Globus pallidus (tissue), 1 donor: Measurements from ENCODE around the gene AMER2.

ENCODE experiments used
- DNase-seq: peaks from one replicate; pipeline ENCODE4 v3.0.0-alpha.2; 2015; ENCODE audit warnings: low spot score

The AMER2 gene

GRCh38 chr13:25151626-25152195 is 20.4 kb downstream of the AMER2 start:
- no peak for DNase-seq

DNA sequence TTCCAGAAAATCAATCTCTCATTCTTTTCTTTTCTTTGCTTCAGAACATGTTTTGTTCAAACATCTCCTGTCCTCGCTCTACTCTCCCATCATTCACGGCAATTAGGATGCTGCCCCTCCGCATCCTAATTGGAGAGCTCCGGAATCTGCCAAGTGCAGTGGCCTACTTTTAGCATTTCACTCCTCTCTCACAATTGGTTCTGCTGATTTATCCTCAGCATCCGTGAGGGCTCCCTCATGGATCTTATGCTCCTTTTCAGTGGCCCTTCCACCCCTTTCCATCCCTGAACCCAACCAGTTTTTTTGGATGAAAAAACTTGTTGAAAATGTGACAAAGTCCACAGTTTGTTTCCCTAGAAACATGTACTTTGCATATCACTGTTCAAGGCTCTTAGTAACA is 22.4 kb downstream of the AMER2 start:
- no peak for DNase-seq

DNA sequence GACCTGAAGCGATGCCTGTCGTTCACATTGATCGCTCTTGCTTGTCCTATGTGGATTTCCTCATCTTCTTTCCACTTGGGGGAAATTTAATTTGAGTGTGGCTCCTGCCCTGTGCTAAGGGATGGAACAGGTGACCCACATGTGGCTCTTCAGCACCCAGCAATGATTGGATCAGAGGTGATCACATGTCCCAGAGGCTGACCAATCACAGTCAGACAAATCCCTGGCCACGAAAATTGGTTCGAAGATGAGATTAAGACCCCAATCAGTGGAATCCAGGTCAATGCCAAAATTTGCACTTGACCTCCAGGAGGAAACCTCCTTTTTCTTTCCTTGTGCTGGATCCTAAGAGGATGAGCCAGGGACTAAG is 23.7 kb downstream of the AMER2 start:
- no peak for DNase-seq

DNA sequence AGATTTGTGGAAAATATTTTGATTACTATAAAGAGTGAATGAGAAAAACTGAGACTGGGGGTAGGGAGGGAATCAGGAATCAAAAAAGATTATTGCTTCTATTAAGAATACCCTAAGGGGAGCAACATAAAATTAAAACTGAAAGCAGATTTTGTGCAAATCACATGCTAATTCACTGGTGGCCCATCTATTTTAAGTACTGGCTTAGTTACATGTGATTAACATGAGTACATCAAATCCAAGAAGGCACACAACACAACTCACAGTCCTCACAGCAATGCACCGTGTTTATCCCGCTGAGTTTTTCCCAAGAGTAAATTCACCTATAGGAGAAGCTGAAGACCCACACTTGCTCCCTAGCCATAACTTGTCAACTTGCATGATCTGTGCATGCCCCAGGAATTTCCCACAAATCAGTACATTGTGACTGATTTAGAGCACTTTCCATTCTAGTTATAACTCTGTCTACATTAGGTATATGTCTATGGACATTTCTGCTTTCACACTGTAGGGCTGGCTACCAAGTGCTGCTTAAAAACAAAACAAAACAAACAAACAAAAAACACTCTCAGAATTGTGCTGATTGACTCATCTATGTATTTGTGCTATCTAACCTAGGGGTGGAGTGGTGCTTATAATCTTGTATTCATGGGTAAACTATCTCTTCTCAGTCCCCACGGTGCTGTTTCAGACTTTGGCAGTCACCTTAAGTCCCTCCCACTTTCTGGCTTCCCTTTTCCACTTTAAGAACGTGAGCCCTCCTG is 24.3 kb downstream of the AMER2 start:
- DNase-seq: no peak

DNA sequence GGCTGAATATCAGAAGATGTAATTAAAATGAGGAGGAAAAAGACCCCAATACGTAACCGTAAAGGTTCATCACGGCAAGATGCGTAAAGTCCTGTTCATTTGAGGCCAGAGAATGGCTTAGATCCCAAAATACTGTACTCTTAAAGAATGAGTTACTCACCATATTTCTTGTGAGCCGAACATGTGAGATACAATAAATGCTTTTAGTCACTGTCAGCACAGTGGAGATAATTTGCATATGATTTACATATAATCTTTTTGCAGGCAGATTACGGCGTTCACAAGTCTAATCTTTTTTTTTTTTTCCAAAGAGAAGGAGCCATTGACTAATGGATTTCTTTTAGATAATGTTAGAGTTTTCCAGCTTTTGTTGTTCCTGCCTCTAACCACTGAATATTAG is 28.4 kb downstream of the AMER2 start:
- no peak for DNase-seq

- DNase-seq: no peak
These were observed 31.0 kb downstream of the AMER2 start for GRCh38 chr13:25141042-25141441.

- no peak for DNase-seq
These were observed 34.3 kb downstream of the AMER2 start for GRCh38 chr13:25137788-25138115.

DNA sequence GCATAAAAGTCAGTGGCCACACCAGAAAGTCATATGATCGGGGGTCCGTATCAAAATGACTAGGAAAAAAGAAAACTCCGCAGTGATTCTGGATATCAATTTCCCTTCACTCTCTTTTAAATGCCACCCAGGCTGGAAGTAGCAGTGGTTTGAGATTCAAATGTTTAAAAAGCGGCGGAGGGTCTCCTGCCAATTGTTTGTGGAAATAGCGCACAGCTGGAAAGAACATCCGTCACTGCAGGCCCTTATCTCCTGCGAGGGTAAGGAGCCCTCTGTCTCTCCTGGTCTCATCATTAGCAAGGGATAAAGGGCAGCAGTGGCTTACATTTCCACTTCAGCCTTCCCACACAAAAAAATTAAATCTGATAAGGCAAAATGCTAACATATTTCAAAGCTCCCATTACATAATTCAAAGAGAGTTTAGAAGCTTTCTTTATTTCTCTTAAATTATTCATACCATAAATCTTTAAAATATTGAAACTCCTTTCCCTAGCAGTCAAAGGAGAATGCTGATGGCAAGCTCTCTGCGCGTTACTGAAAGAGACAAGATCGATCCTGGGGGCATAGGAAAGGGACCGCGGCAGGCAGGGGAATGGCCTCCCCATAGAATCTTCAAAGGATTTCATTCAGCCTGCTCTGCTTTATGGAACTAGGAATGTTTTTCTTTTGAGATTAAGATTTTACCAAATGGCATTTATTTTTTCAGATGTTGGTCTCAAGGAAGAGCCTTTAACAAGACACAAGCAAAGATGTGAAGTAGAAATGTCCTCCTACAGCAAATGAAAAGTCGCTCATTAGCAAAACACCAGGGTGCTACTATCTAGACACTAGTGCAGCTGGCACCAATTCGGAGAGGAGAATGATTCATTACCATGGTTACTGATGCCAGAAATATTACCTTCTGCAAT is 35.0 kb downstream of the AMER2 start:
- DNase-seq: no peak

GRCh38 chr13:25135896-25136295 is 36.2 kb downstream of the AMER2 start:
- DNase-seq: no peak

DNA sequence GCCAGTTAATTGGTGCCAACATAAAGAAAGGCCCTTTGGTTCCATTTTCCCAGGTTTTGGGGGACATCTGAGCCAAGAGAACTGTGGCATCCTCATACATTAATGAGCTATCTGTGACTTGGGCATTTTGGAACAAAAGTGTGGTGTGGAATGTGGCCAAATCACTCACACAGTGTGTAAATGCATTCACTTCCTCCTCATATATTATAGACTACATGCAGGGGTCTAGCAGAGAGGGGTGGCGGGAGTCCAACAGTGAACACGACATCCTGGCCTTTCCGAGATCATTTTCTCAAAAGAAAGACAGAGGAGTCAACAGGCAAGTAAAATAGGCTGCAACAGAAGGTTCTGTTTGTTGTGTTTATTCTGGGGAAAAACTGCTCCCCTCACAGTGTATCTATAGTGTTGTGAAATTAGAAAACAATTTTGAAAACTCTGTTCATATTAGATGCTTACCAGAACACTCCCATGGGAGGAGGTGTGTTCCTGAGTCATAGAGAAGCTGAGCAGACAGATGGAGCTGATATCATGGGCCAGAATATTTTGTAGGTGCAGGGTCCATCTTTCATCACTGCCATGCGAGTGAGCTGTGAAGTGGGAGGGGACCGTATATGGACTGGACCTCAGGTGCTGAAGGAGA is 39.2 kb downstream of the AMER2 start:
- DNase-seq: no peak

DNA sequence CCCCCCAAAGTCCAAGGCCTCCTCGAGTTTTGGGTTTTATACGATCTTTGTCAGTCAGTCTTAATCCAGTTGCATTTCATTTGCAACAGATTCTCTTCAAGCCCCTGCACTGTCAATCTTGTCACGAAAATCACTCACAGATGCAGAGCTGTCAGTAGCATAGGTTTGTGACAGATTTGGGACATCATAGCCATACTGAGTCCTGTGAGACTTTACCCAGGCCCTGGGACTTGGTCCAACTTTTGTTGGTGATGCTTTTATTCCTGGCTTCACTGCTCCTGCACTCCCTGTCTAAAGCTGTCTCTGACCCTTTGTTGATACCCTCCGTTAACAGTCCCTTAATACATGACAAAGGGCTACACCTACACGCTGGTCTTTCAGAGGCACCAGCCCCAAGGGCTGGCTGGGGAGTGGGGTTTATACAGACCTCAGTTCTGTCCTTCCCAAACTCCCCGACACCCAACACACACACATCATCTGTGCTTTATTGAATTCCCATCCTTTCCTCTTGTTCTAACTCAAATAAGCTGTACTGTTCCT is 40.1 kb downstream of the AMER2 start:
- no peak for DNase-seq

DNA sequence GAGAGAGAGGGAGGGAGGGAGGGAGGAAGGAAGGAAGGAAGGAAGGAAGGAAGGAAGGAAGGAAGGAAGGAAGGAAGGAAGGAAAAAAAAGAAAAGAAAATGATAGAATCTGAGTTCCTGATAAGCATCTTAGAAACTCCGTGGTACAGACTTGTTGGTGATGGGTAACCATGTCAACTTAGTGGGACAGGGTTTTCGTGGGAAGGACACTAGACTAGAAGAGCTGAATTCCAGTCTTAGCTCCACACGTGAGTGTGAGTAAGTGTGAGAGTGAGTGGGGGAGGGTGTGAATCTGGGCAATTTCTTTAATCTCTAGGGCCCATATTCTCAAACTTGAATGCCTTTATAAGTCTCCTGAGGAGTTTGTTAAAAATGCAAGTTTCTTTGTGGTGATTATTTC is 41.1 kb downstream of the AMER2 start:
- no peak for DNase-seq

- DNase-seq: no peak
These were observed 53.6 kb downstream of the AMER2 start for GRCh38 chr13:25118378-25118905.

- DNase-seq: no peak
These were observed 54.8 kb downstream of the AMER2 start for GRCh38 chr13:25117312-25117711.

- DNase-seq: no peak
These were observed 56.0 kb downstream of the AMER2 start for GRCh38 chr13:25116044-25116443.

- DNase-seq: peak; percentile 88
These were observed 57.9 kb downstream of the AMER2 start for GRCh38 chr13:25114220-25114619.

DNA sequence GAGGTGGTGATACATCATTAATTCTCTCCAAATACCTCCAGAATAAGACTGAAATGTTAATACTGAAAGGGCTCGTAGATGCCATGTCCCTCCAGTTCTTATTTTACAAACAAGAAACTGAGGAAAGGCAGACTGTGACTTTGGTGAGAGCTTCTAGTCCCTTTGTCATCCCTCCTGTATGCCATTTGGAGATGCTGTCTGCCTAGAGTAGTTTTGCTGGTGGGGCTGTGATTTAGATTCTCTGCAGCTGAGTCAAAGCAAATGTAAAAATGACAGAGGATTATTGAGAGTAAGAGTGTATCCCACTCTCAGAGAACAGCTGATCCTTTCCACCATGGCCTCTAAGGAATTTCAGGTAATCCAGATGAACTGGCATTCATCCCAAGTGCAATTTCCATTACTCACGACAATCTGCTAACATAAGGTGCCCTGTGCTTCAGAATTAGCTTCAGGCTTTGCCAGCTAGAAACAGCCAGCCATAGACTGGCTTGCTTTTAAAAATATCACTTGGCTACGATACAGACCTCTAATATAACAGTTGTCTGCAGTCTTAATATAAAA is 59.3 kb downstream of the AMER2 start:
- peak; percentile 41 for DNase-seq
